ENCODE data around the gene OPA1.

DNA sequence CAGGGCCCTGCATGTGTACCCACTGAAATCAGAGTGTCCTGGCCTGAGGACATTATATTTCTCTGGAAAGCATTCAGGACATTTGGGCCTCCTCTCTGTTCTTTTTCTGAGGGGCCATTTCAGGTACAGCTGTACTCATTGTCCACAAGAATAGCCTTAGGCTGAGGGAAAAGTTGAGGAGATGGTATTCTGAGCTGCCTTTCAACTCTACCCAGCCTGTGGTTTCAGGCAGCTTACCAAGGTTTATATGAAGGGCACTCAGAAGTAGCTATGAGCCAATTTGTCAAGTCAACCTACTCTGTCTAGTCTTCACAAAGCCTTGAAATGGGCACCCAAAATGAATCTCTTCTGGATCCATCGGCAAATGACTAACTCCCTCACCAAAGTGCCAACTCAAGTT, 47.7 kb upstream of the OPA1 start:
- no peak for TF ChIP-seq CTCF (IDR thresholded peaks at IDR 0.05; ENCODE audit: borderline replicate concordance, extremely low read depth, low read length, poor library complexity, severe bottlenecking)
- TF ChIP-seq EZH2 (IDR thresholded peaks at IDR 0.05; ENCODE audit: borderline replicate concordance, low read depth, low read length, severe bottlenecking), result no peak

Measured in DND-41 (cell line).